Stomach (tissue), 4 donors: ENCODE data around the gene SHISAL2A.

Experiments used
- EP300 ChIP-seq: sonication (generic); formaldehyde crosslinking; IDR thresholded peaks from one replicate; pipeline ENCODE4 v1.6.1; 2017; ENCODE audit warnings: antibody characterized with exemption
- POLR2A ChIP-seq, 4 donors: fragments of 450-650 bp; IDR thresholded peaks; one replicate each; pipeline ENCODE4 v1.6.1; 2016; ENCODE audit warnings: antibody characterized with exemption in 4 of 4, control low read depth in 2 of 4, mild to moderate bottlenecking in 1 of 4, moderate library complexity in 1 of 4

DNA sequence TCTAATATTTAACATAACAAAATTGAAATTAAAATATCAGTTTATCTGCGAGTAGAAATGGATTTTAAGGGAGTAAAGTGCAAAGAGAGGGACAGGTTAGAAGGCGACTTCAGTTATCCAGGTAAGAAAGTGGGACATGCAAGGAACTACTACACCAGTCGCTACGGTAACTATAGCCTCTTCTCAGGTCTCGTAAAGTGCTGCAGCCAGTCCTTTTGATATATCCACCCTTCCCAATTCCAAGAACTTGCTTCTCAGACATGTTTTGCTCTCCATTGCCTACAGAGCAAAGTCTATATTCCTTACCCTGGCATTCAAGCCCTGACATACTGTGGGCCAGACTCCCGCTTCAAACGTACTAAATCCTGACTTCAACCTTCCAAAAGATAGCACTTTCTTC lies 62.7 kb downstream of the SHISAL2A start:
- no peak for TF ChIP-seq POLR2A (IDR thresholded peaks at IDR 0.05)
- TF ChIP-seq EP300, result no peak
